Measurements from ENCODE around the gene PLEKHA6. TPM values are rescaled to one million over a fixed set of nuclear protein-coding genes. Genes with fewer than 3 reads are reported as not detected.

PLEKHA6 gene
- polyA plus RNA-seq, 1 donor from 2014 or later, result 22.6 TPM

GRCh38 chr1:204350857-204351573 lies 8.7 kb downstream of the PLEKHA6 start:
- Histone ChIP-seq H4K20me1 (ENCODE audit: insufficient read depth) (no peaks in the 10 kb centered on the region), H2AFZ (ENCODE audit: low read depth, low read length) (peak overlapping the region; percentile 27), H3K36me3 (ENCODE audit: insufficient read depth, low read length) (no peaks in the 10 kb centered on the region), H3K9me2 (ENCODE audit: insufficient read depth, low read length) (no peaks in the 10 kb centered on the region), H3K27ac (ENCODE audit: low read length) (peak overlapping the region; percentile 88), H3F3A (ENCODE audit: insufficient read depth, low read length, poor library complexity, severe bottlenecking) (peaks cover 5% of the 10 kb centered on the region), H3K4me2 (ENCODE audit: low read length) (peak overlapping the region; percentile 91), H3K9me3 (ENCODE audit: low read length) (no peaks in the 10 kb centered on the region), H3K27me3 (ENCODE audit: insufficient read depth, low read depth, low read length) (no peaks in the 10 kb centered on the region), H3K4me3 (ENCODE audit: low read length) (peak overlapping the region; percentile 67), H3K9ac (ENCODE audit: low read length) (peak overlapping the region; percentile 69), H3K79me2 (replicated peaks; ENCODE audit: insufficient read depth, low read length) (peaks cover 77% of the 10 kb centered on the region)
- TF ChIP-seq POLR2AphosphoS5 (IDR thresholded peaks at IDR 0.05) (peak; percentile 47), MXI1 (conservative IDR thresholded peaks at IDR 0.05; ENCODE audit: poor library complexity, severe bottlenecking) (peak; percentile 76), SMC3 (conservative IDR thresholded peaks at IDR 0.05; ENCODE audit: poor library complexity) (peak; percentile 35), REST (IDR thresholded peaks at IDR 0.05; ENCODE audit: borderline replicate concordance) (peak; percentile 56), EZH2 (IDR thresholded peaks at IDR 0.05; ENCODE audit: borderline replicate concordance, insufficient read depth, low read length, poor library complexity, severe bottlenecking) (no peak), RAD21 (conservative IDR thresholded peaks at IDR 0.05) (peak; percentile 21), EP300 (conservative IDR thresholded peaks at IDR 0.05; ENCODE audit: poor library complexity, severe bottlenecking) (no peak), TAF1 (IDR thresholded peaks at IDR 0.05; ENCODE audit: low read depth) (peak; percentile 55)
- TF ChIP-seq, protein P1, sequence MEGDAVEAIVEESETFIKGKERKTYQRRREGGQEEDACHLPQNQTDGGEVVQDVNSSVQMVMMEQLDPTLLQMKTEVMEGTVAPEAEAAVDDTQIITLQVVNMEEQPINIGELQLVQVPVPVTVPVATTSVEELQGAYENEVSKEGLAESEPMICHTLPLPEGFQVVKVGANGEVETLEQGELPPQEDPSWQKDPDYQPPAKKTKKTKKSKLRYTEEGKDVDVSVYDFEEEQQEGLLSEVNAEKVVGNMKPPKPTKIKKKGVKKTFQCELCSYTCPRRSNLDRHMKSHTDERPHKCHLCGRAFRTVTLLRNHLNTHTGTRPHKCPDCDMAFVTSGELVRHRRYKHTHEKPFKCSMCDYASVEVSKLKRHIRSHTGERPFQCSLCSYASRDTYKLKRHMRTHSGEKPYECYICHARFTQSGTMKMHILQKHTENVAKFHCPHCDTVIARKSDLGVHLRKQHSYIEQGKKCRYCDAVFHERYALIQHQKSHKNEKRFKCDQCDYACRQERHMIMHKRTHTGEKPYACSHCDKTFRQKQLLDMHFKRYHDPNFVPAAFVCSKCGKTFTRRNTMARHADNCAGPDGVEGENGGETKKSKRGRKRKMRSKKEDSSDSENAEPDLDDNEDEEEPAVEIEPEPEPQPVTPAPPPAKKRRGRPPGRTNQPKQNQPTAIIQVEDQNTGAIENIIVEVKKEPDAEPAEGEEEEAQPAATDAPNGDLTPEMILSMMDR (IDR thresholded peaks at IDR 0.05; ENCODE audit: poor library complexity, severe bottlenecking), result no peak

GRCh38 chr1:204350312-204350711 lies 9.4 kb downstream of the PLEKHA6 start:
- Histone ChIP-seq H3K79me2 (replicated peaks; ENCODE audit: insufficient read depth, low read length) (peaks cover 77% of the 10 kb centered on the region), H3K9me2 (ENCODE audit: insufficient read depth, low read length) (no peaks in the 10 kb centered on the region), H3K9ac (ENCODE audit: low read length) (peak overlapping the region; percentile 69), H3K4me2 (ENCODE audit: low read length) (peak overlapping the region; percentile 91), H2AFZ (ENCODE audit: low read depth, low read length) (no peak overlapping the region), H4K20me1 (ENCODE audit: insufficient read depth) (no peaks in the 10 kb centered on the region), H3K27me3 (ENCODE audit: insufficient read depth, low read depth, low read length) (peaks cover 4% of the 10 kb centered on the region), H3F3A (ENCODE audit: insufficient read depth, low read length, poor library complexity, severe bottlenecking) (peaks cover 5% of the 10 kb centered on the region), H3K4me3 (ENCODE audit: low read length) (peak overlapping the region; percentile 67), H3K27ac (ENCODE audit: low read length) (peak overlapping the region; percentile 88), H3K36me3 (ENCODE audit: insufficient read depth, low read length) (no peaks in the 10 kb centered on the region), H3K9me3 (ENCODE audit: low read length) (no peaks in the 10 kb centered on the region)
- TF ChIP-seq RAD21 (conservative IDR thresholded peaks at IDR 0.05) (no peak), MXI1 (conservative IDR thresholded peaks at IDR 0.05; ENCODE audit: poor library complexity, severe bottlenecking) (no peak), SMC3 (conservative IDR thresholded peaks at IDR 0.05; ENCODE audit: poor library complexity) (no peak), REST (IDR thresholded peaks at IDR 0.05; ENCODE audit: borderline replicate concordance) (no peak), EZH2 (IDR thresholded peaks at IDR 0.05; ENCODE audit: borderline replicate concordance, insufficient read depth, low read length, poor library complexity, severe bottlenecking) (no peak), EP300 (conservative IDR thresholded peaks at IDR 0.05; ENCODE audit: poor library complexity, severe bottlenecking) (no peak), TAF1 (IDR thresholded peaks at IDR 0.05; ENCODE audit: low read depth) (no peak), POLR2AphosphoS5 (IDR thresholded peaks at IDR 0.05) (no peak)
- TF ChIP-seq, protein P1 (IDR thresholded peaks at IDR 0.05; ENCODE audit: poor library complexity, severe bottlenecking), result no peak

All from neural cell (in vitro differentiated cells).